ENCODE measurements around the gene ARPC5.

- no peak for TF ChIP-seq PATZ1 (CRISPR knock-in tag; IDR thresholded peaks at IDR 0.05; ENCODE audit: borderline replicate concordance)
- no peak for TF ChIP-seq BACH2 (CRISPR knock-in tag; IDR thresholded peaks at IDR 0.05; ENCODE audit: borderline replicate concordance)
- TF ChIP-seq POU6F1 (CRISPR knock-in tag; IDR thresholded peaks at IDR 0.05; ENCODE audit: borderline replicate concordance, low read depth), result no peak
- no peak for TF ChIP-seq RARB (CRISPR knock-in tag; IDR thresholded peaks at IDR 0.05)
- TF ChIP-seq PPARA (CRISPR knock-in tag; IDR thresholded peaks at IDR 0.05; ENCODE audit: borderline replicate concordance), result no peak
- no peak for TF ChIP-seq CSDC2 (CRISPR knock-in tag; IDR thresholded peaks at IDR 0.05)
- no peak for TF ChIP-seq CSRNP3 (CRISPR knock-in tag; IDR thresholded peaks at IDR 0.05)
- no peak for TF ChIP-seq ZNF565 (CRISPR knock-in tag; conservative IDR thresholded peaks at IDR 0.05; ENCODE audit: low read depth)
- no peak for TF ChIP-seq TCF4 (CRISPR knock-in tag; IDR thresholded peaks at IDR 0.05; ENCODE audit: borderline replicate concordance)
- TF ChIP-seq ZFP3 (CRISPR knock-in tag; IDR thresholded peaks at IDR 0.05), result no peak
Observed at GRCh38 chr1:183632114-183632513, 3.5 kb downstream of the ARPC5 start.

Data from SK-N-SH treated with all-trans-retinoic acid at 6 μM for 48 hours (cell line).